DMS114 treated with DMSO at 0.1 percent for 48 hours (cell line): ENCODE data around the gene SEMA6B.

Experiments used
- DNase-seq: peaks from one replicate; lab custom pipeline; 2025; ENCODE audit not compliant: unreplicated experiment; lab: John Stamatoyannopoulos, UW

Gene SEMA6B

DNA sequence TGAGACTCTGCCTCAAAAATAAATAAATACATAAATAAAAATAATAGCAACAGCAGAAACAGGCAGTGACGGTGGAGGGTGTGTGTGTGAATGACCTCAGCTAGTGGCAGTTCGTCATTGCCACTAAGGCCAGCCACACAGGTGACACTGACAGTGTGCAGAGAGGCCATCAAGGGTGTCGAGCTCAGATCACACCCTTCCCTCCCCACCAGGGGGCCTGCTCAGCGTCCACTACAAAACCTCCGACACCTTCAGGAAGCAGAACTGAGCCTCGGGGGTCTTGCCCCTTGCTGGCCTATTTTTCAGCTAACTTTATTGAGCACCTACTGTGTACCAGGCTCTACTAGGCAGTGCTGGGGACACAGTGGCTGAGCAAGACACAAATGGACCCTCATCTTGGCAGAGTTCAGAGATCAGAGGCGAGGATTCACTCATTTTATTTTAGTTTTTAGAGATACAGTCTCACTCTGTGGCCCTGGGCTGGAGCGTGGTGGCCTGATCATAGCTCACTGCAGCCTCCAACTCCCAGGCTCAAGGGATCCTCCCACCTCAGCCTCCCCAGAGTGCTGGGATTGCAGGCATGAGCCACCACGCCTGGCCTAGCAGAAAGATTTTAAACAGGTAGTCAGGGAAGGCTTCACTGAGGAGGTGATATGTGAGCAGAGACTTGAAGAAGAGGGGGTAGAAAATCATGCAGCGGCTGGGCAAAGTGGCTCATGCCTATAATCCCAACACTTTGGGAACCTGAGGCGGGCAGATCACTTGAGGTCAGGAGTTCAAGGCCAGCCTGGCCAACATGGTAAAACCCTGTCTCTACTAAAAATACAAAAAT, 30.3 kb upstream of the SEMA6B start:
- DNase-seq = no peak

DNA sequence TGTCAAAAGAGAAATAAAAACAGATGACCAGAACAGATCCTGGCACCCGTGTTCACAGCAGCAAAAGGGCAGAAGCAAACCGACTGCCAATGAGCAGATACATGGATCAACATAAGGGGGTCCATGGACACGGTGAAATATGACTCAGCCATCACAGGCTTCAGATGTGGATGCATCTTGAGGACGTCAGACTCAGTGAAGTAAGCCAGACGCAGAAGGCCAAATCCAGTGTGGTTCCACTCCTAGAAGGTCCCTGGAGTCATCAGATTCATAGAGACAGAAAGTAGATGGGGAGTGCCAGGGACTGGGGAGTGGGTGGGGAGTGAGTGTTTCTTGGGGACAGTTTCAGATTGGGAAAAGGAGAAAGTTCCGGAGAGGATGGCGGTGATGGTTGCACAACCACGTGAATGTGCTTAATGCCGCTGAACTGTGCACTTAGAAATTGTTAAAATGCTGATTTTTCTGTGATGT, 28.8 kb upstream of the SEMA6B start:
- DNase-seq = no peak

DNA sequence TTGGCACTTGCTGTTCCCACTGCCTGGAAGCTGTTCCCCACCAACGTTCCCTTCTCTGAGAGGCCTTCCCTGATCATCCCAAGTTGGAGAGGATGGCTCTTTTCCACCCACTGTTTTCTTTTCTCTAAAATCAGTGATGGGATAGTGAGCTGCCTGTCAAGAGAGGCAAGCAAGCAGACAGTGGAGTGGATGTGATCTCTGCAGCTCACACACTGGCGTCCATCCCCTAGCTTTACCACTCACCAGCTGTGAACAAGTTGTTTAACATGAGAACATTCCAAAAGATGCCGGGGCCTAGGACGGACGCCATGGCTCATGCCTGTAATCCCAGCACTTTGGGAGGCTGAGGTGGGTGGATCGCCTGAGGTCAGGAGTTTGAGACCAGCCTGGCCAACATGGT, 28.0 kb upstream of the SEMA6B start:
- no peak for DNase-seq

DNA sequence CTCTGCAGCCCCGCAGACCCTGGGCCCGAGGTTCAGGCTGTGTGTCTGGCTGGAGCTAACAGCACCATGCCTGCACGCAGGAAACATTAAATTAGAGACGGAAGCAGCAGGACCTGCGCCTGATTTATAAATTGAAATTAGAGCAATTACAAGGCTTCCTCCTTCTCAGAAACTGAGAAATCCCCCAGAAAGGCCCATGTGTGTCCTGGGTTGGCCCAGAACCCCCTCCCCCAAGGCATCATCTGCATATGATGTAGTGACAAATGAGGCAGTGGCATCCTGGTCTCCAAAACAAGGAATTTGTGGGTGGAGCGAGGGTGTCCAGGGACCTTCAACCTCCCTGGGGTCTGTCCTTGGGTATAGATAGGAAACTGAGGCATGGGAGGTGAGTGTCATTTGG, 27.2 kb upstream of the SEMA6B start:
- no peak for DNase-seq

DNA sequence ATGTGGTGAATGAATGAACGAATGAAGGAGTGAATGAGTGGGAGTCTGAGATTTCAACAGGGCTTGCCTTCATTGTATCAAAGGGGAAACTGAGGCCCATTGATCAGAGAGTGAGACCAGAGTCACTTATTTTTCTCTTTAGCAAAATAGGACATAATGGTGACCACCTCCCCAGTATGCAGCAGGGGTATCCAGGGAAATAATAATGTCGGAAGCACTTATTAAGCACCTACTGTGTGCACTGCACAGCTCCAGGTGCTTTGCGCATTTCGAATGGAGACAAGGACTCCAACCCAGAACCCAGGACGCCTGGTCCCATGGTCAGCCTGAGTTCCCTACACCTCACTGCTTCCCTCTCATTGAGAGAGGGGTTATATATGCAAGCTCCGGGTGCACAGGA, 26.8 kb upstream of the SEMA6B start:
- DNase-seq = no peak

DNA sequence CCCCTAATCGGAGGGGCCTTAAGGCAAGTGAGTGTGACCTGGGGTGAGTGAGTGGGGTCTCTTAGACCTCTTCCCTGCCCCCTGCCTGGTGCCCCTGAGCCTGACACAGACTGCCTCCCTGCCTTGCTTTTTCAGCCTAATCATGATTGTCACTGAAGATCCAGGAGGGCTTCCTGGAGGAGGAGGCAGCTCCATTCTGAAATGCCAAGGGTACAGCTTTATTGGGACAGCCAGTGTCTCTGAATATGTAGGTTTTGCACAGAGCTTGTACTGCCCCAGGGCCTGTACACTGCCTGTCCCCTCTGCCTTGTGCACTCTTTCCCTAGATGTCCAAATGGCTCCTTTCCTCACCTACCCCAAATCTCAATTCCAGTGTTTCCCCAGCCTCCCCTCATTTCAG, 26.1 kb upstream of the SEMA6B start:
- DNase-seq = no peak

DNA sequence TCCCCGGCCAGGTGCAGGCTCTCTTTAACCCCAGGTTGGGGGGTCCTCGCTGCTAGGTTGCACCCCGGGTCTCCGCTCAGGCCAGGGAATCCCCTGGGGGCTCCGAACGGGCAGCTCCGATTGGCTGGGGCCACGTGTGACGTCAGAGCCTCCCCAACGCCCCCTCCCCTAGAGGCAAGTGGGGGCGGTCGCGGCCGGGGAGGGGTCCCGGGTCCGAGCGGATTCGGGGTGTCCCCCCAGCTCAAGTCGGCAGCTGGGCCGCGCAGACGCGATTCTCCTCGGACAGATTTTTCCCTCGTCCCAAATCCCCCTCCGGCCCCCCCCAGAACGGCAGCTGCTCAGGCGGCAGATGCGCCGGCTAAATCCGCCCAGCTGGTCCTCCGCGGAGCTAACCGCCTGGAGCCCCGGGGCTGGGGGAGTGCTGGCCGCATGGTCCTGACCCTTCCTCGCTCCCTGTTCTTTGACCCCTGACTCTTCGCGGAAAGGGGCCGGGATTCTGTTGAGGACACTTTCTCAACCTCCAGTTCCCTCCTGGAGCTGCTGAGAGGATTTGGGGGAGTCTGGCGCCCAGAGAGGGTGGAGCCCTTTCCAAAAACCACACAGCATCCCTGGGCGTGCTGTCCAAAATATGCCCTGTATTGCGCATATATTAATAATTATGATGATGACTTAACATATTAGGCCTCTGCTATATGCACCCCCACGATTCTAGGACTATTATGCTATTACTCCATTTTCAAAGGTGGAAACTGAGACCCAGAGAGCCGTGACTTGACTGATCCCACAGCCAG, 25.4 kb upstream of the SEMA6B start:
- DNase-seq = no peak

DNA sequence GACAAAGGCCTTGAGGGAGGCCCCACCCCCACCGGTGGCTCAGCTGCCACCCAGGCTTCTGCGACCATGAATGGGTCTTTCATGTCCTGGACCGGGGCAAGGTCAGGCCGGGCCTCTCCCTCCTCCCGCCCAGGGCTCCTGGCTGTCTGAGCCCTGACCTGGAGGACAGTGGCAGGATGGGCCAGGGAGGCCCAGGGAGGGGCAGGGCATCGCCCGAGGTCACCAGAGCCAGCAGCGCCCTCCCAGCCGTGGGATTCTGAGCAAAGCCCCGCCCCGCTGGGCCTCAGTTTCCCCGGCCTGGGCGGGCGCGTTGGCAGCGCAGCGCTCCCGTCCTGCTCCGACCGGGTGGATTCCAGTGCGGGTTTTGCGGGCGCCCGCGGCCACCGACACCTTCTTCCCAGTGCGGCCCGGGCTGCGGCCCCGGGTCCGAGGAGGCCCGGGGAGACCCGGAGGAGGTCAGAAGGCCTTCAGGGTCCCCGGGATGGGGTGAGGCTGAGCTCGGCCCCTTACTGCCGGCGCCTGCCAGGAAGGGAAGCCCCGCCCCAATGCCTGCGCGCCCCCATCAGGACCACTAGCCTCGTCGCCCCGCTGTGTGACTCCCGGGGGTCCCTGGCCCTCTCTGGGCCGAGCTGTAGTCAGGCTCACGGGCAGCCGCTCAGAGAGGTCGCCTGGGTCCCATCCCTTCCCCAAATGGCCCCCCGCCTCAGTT, 24.6 kb upstream of the SEMA6B start:
- DNase-seq = no peak

DNA sequence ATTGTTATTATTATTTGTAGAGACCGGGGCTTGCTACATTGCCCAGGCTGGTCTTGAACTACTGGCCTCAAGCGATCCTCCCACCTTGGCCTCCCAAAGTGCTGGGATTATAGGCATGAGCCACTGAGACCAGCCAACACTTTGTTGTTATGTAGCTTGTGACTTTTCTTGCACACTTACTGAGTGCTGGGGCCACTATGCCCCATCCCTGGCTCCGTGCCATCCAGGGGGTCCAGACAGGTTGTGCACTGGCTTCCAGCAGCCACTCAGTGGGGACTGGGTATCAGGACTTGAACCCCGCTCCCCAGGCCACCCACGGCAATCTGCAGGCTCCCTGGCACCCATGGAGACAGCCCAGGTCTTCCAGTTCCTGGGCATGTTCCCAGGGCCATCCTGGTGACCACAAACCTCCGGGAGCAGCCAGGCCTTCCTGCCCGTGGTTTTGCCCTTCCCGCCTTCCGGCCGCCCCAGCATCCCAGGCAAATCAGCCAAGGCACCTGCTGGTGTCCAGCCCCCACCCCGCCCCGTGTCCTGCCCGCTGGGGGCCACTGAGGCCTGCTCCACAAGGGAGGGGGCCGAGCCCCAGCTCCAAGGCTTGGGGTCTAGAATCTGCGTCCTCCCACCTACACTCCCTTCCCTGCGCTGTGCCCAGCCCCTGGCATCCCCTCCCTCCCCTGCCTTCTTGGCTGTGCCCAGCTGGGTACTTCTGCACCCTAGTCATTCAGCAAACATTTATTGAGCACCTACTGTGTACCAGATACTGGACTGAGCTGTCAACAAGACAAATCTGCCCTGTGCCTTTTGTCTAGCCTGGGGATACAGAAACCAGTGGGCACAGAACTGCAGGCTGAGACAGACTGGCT, 23.7 kb upstream of the SEMA6B start:
- no peak for DNase-seq

DNA sequence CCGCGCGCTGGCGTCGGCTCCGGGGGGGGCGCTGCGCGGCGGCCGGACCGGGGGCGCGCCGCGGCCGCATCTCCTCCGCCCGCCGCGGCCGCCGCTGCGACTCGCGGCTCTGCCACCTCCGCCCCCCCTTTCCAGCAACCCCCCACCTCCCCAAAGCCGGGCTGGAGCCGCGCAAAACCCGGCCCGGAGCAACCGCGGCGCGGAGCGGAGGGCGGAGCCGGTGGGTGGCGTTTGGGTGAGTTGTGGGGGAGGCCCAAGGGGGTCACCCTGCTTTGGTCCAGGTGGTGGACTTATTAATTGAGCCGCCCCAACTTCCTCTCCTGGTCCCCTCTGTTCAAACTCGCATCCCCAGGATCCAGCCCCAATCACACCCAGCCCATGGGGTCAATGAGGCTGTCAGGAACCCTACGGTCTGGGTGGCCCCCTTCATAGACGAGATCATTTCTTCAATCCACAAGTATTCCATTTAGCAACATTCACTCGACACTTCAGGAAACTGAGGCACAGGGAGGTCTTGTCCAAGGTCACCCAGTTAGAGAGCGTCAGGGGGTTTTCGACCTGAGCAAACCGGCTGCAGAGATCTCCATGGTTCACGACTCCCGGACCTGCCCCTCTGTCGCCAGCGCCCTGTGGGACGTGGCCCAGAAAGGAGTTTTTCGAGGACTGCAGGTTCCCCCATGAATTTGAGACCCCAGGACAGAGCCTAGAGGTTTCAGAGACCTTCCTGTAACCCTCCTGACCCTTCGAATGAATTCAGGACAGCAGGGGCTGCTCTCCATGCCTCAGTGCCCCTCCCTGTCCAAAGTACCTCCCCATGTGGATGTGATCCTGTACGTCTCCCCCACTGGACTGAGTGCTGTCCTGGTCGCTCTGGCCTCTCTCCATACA, 22.4 kb upstream of the SEMA6B start:
- DNase-seq = no peak

DNA sequence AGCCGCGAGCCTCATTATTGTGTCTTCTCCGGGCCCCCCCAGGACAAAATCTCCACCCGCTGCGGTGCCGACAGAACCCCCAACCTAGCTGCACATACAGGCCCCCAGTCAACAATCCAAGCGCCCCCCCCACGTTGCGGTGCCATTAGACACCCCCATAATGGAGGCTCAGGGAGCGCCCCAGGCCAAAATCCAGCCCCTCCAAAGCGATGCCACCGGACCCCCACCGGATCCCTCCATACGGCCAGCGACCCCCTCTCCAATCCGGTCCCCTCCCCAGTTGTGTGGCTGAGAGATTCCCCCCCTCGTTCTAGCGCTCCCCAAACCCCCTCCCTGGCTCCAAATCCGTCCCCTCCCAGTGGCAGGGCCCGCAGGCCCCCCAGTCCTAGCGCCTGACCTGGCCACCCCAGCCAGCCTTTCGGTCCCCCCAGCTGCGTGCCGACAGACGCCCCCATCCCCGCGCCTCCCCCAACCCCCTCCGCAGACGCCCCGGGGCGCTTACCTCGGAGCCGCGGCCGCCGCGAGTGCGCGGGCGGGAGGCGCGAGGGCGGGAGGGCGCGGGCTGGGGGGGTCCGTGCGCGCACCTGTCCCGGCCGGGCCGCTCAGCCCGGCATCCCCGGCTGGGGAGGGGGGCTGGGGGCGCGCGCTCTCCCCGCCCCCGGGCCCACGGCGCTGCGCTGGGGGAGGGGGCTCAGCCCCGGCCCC, 21.6 kb upstream of the SEMA6B start:
- DNase-seq = no peak

DNA sequence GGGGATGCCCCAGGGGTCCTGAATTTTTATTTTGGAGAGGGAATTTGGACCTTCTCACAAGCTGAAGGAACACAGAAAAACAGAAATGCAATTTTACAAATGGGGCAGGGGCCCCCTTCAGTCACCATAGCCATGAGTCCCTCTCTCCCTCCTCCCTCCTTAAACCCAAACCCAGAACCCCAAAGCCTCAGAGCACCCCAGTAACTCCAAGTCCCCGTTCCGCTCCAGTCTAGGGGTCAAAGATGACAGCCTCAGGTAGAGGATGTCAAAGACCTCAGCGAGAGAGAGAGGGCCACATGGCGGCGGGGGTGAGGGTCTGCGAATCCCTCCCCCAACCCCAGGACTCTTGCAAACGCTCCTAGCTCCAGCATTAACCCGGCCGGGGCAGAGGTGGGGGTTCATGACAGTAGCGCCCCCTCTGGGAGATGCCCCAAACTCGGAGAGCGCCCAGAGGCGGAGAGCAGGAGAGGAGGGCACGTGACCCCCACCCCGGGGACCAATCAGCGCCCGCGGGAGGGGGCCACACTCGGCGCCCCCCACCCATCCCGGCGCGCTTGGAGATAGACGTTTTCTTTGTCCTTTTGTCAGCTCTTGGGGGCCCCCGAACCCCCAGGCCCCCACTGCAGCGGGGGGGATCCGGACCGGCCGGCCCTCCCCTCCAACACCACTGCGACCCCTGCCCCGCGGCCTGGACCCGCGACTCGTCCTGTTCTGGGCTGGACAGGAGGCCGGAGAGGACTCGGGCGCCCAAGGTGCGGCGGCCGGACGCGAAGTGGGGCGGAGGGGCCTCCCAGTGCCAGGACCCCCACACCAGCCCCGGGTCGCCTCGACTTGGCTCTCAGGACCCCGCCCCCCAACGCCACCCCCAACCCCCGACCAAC, 20.8 kb upstream of the SEMA6B start:
- DNase-seq = no peak

DNA sequence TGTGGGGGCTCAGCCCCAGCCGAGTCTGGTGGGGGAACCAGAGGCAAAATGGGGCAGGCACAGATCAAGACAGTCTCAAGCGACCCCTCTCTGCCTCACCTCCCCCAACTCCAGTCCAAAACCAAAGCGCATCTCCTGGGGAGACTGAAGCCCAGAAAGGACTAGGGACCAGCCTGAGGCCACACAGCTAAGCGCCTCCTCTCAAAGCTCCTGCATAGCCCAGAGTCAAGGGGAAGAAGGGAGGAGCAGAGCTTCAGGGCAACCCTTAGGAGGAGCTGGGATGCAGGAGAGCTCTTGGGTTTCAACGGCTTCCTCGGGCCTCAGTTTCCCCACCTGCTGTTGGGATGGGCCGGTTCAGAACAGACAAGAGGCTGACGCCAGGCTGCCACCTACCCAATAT, 19.9 kb upstream of the SEMA6B start:
- DNase-seq = no peak

DNA sequence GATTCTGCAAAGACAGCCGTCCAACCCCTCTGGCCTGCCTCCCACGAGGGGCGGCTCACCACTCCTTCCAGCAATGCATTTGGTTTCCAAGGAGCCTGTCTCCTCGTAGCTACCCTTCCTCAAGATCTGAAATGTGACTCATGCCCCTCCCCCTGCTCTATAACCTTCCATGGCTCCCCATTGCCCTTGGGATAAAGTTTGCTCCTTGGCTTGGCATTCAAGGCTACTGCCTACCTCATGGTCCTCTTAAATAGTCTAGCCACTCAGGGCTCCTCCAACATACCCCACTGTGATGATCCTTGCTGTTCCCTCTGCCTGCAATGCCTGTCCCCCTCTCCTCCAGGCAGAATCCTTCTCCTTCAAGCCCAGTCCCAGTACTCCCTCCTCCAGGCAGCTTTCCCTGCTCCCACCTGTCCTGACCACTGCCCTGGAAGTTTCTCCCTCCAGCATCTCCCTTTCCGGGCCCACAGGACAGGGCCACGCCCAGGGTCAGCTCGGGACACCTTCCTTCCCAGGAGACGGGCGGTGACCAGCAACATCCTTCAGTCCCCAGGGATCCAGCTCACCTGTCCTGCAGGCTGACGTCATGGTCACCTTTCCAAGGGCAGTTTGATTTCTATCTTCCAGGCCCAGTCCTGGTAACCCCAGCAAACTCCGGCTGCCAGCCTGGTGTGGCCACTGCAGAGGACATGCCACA, 19.2 kb upstream of the SEMA6B start:
- DNase-seq = no peak

DNA sequence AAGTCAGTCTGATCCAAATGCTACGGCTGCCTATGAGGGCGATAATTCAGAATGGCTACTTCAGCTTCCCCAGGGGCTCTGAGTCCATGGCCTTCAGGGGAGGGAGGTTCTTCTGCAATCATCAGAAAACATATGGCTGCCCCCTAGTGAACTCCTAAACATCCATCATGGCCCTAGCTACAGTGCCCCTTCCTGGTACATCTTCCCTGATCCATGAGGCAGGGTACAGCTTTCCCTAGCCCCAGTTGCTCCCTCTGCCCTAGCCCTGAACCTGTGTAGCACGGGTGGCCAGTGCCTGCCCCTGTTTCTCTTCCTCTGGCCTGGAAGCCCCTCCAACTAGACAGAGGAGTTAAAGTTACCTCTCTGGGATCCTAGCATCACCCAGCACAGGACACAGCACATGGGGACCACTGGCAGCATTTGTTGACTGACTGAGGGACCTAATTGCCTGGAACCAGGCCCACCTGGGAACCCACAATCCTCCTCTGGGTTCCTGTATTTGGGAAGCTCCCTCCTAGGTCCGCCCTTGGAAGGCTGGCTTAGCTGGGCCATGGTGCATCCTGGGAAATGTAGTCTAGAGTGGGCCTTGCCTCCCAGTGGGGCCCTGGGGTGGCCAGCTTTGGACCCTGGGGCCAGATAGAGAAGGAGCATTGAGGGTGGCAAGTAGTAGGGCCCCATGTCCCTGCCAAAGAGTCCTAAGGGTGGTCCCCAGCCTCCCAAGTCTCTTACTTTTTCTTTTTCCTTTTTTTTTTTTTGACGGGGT, 17.7 kb upstream of the SEMA6B start:
- no peak for DNase-seq

DNA sequence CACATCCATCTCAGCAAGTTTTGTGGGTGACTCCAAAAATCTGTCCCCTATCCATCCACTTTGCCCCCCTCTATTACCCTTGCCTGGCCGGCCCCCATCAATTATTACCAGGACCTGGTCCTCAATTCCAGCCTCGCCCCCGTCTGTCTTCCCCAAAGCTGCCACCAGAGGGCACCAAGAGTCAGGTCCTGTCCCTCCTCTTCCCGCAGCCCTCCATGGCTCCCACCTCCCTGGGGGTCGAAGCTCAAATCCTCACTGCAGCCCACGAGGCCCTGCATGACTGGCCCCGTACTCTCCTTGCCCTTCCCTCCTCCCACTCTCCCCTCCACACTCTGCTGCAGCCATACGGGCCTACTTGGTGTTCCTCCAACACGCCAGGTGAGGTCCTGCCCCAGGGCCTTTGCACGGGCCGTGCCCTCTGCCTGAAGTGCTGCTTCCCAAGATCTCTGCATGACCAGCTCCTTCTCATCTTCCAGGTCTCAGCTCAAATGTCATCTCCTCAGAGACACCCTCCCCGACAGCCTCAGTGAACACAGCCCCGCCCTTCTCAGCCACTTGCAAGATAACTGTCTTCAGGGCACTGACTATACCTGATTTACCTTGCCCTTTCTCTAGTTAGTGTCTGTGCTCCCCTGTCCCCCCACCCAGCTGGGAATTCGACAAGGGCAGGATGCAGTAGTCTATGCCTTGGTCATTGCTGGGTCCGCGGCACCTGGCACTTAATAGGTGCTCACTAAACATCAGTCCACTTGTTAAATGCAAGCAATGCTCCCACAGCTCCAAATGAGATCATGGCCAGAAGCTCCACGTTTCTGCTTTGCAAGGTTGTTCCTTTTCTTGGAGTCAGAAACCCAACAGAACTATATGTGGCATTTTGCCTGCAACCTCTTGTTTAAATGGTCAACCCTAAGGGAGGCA, 16.8 kb upstream of the SEMA6B start:
- no peak for DNase-seq
